K562 treated with DMSO at 1 percent for 4 hours (cell line): Measurements from ENCODE around the gene LRRC26. TPM values are rescaled to one million over a fixed set of nuclear protein-coding genes. Genes with fewer than 3 reads are reported as not detected.

ENCODE experiments used
- total RNA-seq: library from RNA; unstranded; fragments of 300-600 nt; gene quantifications from 2 replicates; pipeline ENCODE4 v1.2.3, GENCODE V29; 2022; ENCODE audit not compliant: insufficient read depth

Gene LRRC26
- not detected in 2 replicates for total RNA-seq

GRCh38 chr9:137169896-137170358 is at the start of gene LRRC26:
TSS of gene LRRC26 (minus strand) at chr9:137170051. CDS start at chr9:137169943, 108 bp downstream.

GRCh38 chr9:137205126-137206069 is 35.5 kb upstream of the LRRC26 start, which contains the start of the genes NDOR1 and TMEM203:
TSS of gene NDOR1 (plus strand) at chr9:137205700. CDS start at chr9:137205778, 78 bp downstream.
TSS of gene TMEM203 (minus strand) at chr9:137205648. CDS start at chr9:137205414, 234 bp downstream.

GRCh38 chr9:137200311-137201204 is 30.7 kb upstream of the LRRC26 start, which contains the start of gene TPRN:
TSS of gene TPRN (minus strand) at chr9:137200741. CDS start at chr9:137200711, 30 bp downstream.

GRCh38 chr9:137188490-137189296 is 18.8 kb upstream of the LRRC26 start, which contains the start of the genes ANAPC2 and SSNA1:
TSS of gene ANAPC2 (minus strand) at chr9:137188560. CDS start at chr9:137188532, 28 bp downstream.
TSS of gene SSNA1 (plus strand) at chr9:137188676. CDS start at chr9:137188727, 51 bp downstream.

GRCh38 chr9:137138722-137139467 is 31.0 kb downstream of the LRRC26 start, which contains the start of gene GRIN1:
TSS of gene GRIN1 (plus strand) at chr9:137139154. CDS start at chr9:137139487, 333 bp downstream.

Other genes starting within 250 kb of the LRRC26 start
- gene FBXW5, start 225.3 kb downstream of the LRRC26 start, total RNA-seq, result 148 and 151 TPM in 2 replicates
- gene C8G, start 224.8 kb downstream of the LRRC26 start, total RNA-seq, result not detected in 2 replicates
- not detected in 2 replicates for gene LCN12, start 217.8 kb downstream of the LRRC26 start, total RNA-seq
- gene PTGDS, start 192.5 kb downstream of the LRRC26 start, total RNA-seq, result 6.1 and 15.4 TPM in 2 replicates
- gene LCNL1, start 187.1 kb downstream of the LRRC26 start, total RNA-seq, result not detected in 2 replicates
- 89.0 and 89.2 TPM in 2 replicates for gene PAXX, start 177.6 kb downstream of the LRRC26 start, total RNA-seq
- gene CLIC3, start 173.5 kb downstream of the LRRC26 start, total RNA-seq, result 2.0 TPM in 1 of 2 replicates, not detected in the other
- 14.1 and 26.4 TPM in 2 replicates for gene ABCA2, start 141.8 kb downstream of the LRRC26 start, total RNA-seq
- gene FUT7, start 138.0 kb downstream of the LRRC26 start, total RNA-seq, result not detected in 2 replicates
- gene NPDC1, start 123.9 kb downstream of the LRRC26 start, total RNA-seq, result 0.52 and 1.0 TPM in 2 replicates
- not detected in 2 replicates for gene ENTPD2, start 116.0 kb downstream of the LRRC26 start, total RNA-seq
- 27.1 and 30.1 TPM in 2 replicates for gene SAPCD2, start 99.5 kb downstream of the LRRC26 start, total RNA-seq
- gene UAP1L1, start 92.5 kb downstream of the LRRC26 start, total RNA-seq, result 9.4 and 14.1 TPM in 2 replicates
- 37.3 and 38.9 TPM in 2 replicates for gene MAN1B1, start 83.1 kb downstream of the LRRC26 start, total RNA-seq
- 228 and 246 TPM in 2 replicates for gene DPP7, start 55.3 kb downstream of the LRRC26 start, total RNA-seq
- not detected in 2 replicates for gene GRIN1, start 30.9 kb downstream of the LRRC26 start, total RNA-seq
- gene TMEM210, start 2.0 kb upstream of the LRRC26 start, total RNA-seq, result not detected in 2 replicates
- 32.5 and 40.5 TPM in 2 replicates for gene ANAPC2, start 18.5 kb upstream of the LRRC26 start, total RNA-seq
- gene SSNA1, start 18.6 kb upstream of the LRRC26 start, total RNA-seq, result 203 and 207 TPM in 2 replicates
- gene TPRN, start 30.7 kb upstream of the LRRC26 start, total RNA-seq, result 26.9 and 34.8 TPM in 2 replicates
- gene TMEM203, start 35.6 kb upstream of the LRRC26 start, total RNA-seq, result 35.0 and 40.6 TPM in 2 replicates
- 23.0 and 25.4 TPM in 2 replicates for gene NDOR1, start 35.6 kb upstream of the LRRC26 start, total RNA-seq
- 6.2 and 6.7 TPM in 2 replicates for gene RNF208, start 52.2 kb upstream of the LRRC26 start, total RNA-seq
- gene CYSRT1, start 55.1 kb upstream of the LRRC26 start, total RNA-seq, result 1.1 TPM in 1 of 2 replicates, not detected in the other
- 0.99 TPM in 1 of 2 replicates, not detected in the other for gene RNF224, start 57.5 kb upstream of the LRRC26 start, total RNA-seq
- gene SLC34A3, start 60.9 kb upstream of the LRRC26 start, total RNA-seq, result not detected in 2 replicates
- gene TUBB4B, start 71.2 kb upstream of the LRRC26 start, total RNA-seq, result 816 and 880 TPM in 2 replicates
- not detected in 2 replicates for gene STPG3, start 81.2 kb upstream of the LRRC26 start, total RNA-seq
- 84.5 and 89.8 TPM in 2 replicates for gene NELFB, start 85.3 kb upstream of the LRRC26 start, total RNA-seq
- gene TOR4A, start 107.7 kb upstream of the LRRC26 start, total RNA-seq, result 49.5 and 59.8 TPM in 2 replicates
- 16.1 and 30.4 TPM in 2 replicates for gene NRARP, start 132.2 kb upstream of the LRRC26 start, total RNA-seq